T47D (cell line): ENCODE measurements around the gene MED29.

Experiments used
- DNase-seq, 2 experiments: peaks; one replicate each; pipeline versions ENCODE4 v3.0.0 to v3.0.0-alpha.2; 2011 to 2012; ENCODE audit warnings: low read depth in 1 of 2, low spot score in 1 of 2
- JUND ChIP-seq: IDR thresholded peaks from 2 replicates; pipeline ENCODE4 v1.6.1; 2012; ENCODE audit warnings: low read depth
- in situ Hi-C: cut with HindIII; loops from 2 replicates; pipeline ENCODE4 v1.10.0; 2016; ENCODE audit warnings: low sequenced_read_pairs, low pct_unique_long_range_greater_than_20kb

The MED29 gene

DNA sequence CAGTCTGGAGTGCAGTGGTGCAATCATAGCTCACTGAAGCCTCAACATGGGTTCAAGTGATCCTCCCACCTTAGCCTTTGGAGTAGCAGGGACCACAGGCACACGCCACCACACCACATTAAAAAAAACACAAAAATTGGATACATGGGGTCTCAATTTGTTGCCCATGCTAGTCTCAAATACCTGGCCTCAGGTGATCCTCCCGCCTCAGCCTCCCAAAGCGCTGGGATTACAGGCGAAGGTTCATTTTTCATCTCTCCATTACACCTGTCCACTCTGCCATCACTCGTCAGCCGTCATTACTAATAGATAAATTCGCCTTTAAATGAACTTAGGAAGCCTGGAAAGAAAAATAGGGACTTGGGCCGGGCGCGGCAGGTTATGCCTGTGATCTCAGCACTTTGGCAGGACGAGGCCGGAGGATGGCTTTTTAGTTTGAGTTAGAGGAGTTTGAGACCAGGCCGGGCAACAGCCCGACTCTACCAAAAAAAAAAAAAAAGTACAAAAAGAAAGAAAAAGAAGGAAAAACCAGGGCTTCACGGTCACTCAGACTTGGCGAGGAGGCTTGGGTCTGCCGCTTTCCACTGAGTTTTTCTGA lies 53.5 kb downstream of the MED29 start:
- in situ Hi-C loops: no loop called here
- DNase-seq: no peak
- no peak for TF ChIP-seq JUND

DNA sequence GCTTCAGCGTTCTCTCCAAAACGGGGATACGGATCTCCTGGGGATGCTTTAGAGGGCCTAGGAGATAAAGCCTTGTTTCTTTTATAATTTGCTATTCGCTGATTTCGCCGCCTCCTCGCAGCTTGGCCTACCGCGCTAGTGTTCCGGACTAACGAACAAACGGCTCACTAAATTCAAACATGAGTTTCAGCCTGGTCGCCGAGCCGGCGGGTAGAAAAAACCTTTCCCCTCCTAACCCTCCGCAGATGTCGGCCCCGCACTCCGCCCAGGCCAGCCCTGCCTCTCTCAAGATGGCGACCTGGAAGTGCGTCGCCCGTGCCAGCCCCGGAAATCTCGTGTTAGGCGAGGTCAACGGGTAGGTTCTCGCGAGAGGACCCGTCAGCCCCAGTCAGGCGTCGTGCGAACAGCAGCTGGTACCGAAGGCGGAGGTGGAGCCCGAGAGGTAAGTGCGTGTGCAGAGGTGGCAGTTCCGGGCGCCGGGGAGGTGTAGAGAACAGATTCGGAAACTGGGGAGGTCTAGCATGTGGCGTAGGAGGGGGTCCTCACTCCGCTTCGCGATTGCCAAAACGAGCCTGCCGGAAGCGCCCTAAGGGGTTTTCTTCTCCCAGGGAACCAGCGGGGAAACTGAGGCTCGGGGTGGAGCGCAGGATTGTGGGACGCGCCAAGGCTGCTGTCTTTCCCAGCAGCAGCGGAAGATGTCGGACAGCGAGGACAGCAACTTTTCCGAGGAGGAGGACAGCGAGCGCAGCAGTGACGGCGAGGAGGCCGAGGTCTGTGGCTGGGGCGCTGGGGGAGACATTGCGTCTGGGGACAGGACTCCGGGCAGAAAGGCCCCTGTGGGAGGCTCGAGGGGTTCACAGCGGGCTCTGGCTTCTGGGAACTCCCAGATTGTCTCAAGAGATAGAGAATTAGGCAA lies 54.3 kb downstream of the MED29 start, which contains the start of gene SUPT5H:
SUPT5H (plus strand) TSS at position 387 of the 916 bp plus-strand sequence; CDS start at position 696, 309 bp downstream.
- in situ Hi-C loops: no loop called here
- no peak for TF ChIP-seq JUND
- peak; percentile 82 to 97 for DNase-seq

DNA sequence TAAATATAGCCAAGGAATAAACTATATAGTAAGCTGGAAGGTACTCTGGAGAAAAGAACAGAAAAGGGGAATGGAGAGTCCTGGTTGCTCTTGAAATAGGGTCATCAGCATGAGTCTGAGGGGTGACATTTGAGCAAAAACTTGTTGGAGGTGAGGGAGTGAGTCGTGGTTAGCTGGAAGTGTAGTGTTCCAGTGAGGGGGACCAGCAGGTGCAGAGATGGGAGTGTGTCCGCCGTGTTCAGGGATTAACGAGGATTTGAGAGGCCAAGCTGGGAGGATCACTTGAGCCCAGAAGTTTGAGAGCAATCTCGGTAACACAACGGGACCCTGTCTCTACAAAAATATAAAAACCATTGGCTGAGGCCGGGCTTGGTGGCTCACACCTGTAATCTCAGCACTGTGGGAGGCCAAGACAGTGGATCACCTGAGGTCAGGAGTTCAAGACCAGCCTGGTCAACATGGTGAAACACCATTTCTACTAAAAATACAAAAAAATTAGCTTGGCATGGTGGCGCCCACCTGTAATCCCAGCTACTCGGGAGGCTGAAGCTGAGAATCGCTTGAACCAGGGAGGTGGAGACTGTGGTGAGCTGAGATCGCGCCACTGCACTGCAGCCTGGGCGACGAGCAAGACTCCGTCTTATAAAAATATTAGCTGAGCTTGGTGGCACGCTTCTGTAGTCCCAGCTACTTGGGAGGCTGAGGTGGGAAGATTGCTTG lies 55.3 kb downstream of the MED29 start:
- in situ Hi-C loops: no loop called here
- DNase-seq: no peak
- TF ChIP-seq JUND: no peak

DNA sequence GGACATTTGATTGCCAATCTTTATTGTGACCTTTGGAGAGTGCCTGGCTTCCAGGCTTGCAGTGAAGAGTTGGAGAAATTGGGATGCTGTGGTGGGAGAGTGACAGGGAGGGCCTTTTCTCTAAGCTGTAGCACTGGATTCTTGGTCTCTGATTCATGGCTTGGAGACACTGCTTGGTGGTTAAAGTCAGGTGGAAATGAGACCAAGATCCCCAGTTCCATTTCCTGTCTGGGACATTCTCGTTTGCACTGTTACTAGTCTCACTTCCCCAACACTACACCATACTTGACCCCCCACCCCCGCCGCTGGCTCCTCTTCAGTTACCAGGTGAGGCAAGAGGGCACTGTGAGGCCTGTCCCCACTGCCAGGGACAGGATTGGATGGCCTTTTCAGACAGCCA lies 57.1 kb downstream of the MED29 start:
- in situ Hi-C loops: no loop called here
- DNase-seq: no peak
- no peak for TF ChIP-seq JUND

DNA sequence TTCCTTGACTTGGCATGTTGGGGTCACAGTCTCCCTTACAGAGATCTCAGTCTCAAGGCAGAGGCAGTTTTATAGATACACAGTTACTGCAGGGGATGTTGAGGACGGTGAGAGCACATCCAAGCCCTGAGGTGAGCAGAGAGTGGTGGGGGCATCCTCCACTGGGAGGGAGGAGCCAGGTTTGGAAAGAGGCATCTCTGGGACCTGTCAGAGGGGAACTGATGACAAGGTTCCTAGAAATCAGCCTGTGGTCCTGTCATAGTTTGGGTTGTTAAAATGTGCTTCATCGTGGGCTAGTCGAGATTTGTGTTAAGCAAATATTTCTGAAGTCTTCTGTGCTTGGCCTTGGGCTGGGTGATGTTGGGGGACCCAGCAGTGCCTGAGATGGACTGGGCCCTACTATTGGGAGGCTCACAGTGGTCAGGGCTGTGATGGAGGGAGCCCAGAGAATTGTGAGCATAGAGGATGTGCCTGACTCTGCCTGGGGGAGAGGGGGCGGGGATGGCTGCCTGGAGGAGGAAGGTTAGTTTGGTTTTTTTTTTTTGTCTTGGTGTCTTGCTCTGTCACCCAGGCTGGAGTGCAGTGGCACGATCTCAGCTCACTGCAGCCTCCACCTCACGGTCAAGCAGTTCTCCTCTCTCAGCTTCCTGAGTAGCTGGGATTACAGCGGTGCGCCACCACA lies 58.1 kb downstream of the MED29 start:
- DNase-seq: no peak
- TF ChIP-seq JUND: no peak
- in situ Hi-C loops: no loop called here
